Fibroblast of the conjunctiva (primary cell): ENCODE data around the gene BMPR2.
"Not testable (repeated sequence)": the region's sequence is repeated elsewhere in the genome, so short reads cannot be mapped to it uniquely, and the experiment has no call there.

Experiments
- DNase-seq: peaks from one replicate; pipeline ENCODE4 v3.0.0-alpha.2; 2010; ENCODE audit warnings: low read depth

BMPR2 gene

GRCh38 chr2:202375609-202376408 lies at the start of gene BMPR2:
TSS of gene BMPR2 (plus strand) at chr2:202376327. CDS start at chr2:202377475, 1,148 bp downstream.
- DNase-seq: peak; percentile 83

DNA sequence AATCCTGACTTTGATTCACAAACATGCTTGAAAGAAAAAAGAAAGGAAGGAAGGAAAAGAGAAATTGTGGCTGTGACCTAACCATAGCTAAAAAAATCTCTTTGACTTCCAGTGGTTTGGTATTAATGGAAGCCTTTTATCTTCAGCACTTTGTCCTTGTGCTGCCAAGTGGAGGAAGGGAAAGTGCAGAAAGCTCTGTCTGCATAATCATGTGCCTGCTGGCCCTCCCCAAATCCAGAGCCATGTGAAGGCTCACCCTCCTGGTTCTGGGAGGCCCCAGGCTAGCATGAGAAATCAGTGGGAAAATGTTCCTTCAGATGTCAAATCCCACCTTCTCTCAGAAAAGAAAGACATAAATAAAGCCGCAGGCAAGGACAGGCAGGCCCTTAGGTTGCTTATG lies 48.3 kb upstream of the BMPR2 start:
- DNase-seq: no peak

GRCh38 chr2:202335791-202336467 lies 40.2 kb upstream of the BMPR2 start:
- DNase-seq: no peak

GRCh38 chr2:202337151-202337550 lies 39.0 kb upstream of the BMPR2 start:
- DNase-seq: no peak

DNA sequence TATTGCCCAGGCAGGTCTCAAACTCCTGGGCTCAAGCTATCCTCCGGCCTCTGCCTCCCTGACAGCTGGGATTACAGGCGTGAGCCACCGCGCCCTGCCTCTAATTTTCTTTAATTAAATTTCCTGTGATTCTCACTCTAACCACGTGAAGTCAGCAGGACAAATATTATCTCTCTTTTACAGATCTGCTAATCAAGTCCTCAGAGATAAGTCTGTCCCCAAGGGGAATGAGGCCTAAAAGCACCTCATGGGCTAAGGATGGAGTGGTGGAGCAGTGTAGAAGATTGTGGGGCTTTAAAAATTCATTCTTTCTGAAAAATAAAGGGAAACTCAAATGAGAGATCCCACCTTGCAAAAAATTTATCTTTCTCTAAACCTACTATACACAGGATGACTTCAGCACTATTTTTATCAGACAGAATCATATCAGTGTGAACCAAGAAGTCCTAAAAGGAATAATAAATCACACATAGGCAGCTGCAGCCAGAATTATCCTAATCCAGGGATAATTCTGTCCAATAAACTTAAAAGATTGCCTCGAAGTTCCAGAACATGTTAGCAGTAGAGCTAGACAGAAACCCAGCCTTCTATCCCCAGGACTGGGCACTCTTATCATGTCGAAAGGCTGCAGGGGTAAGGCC lies 38.3 kb upstream of the BMPR2 start:
- DNase-seq: no peak

DNA sequence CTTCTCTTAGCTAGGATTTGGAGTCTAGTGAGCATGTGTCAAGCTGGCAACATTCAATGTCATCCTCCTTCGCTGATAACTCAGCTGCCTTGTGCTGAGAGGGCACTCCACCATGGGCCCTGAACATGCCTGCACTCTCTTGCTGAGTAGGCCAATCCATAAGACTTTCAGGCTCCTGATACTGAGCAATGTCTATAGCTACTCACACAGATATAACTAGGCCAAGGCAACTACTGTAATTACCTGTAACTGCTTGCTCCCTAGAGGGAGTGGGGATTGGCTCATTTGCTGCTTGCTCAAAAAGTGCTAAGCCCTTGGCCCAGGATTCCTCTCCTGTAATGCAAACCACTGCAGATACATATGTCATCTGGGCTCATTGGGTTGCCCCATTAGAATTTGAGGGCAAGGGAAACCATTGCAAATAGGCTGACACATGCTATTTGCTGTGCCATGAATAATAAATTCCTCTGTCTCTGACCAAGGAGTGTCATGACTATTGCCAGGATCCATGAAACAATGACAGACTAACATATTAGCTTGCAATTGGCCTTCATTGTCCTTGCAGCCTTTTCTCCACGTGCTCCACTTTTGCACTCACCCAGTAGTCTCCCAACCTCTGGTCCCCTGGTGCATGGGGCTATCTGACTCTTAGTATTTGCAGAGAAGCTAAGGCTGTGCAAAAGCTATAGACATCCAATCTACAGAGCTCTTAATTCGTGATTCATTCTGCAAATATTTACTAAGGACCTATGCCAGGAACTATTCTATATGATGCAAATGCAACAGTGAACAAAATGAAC lies 36.9 kb upstream of the BMPR2 start:
- DNase-seq: peak; percentile 50

- no peak for DNase-seq
Observed at GRCh38 chr2:202344178-202344577, 31.9 kb upstream of the BMPR2 start.

DNA sequence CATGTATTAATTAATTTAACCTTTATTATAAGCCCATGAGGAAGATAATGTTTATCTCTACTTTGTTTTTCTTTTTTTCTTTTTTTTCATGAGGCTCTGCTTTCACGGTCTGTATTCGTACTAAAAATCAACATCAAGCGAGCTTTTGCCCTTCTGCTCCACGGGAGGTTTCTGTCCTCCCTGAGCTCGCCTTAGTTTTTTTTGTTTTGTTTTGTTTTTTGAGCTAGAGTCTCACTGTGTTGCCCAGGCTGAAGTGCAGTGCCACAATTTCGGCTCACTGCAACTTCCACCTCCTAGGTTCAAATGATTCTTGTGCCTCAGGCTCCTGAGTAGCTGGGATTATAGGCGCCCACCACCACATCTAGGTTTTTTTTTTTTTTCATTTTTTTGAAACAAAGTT lies 29.9 kb upstream of the BMPR2 start:
- no peak for DNase-seq

DNA sequence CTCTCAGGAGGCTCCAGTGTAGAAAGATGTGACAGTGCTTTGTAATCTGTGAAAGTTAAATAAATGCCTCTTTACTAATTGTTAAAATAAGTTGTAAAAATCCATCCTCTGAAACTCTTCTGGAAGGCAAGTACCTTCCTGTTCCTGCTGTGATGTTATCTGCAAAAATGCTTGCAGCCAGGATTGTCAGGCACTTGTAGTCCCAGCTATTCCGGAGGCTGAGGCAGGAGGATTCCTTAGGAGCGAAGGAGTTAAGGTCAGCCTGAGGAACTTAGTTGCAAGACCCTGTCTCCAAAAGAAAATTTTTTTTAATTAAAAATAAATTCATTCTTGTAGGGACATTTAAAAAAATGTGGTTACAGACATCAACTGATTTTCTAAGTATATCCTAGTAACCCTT lies 22.7 kb upstream of the BMPR2 start:
- no peak for DNase-seq

DNA sequence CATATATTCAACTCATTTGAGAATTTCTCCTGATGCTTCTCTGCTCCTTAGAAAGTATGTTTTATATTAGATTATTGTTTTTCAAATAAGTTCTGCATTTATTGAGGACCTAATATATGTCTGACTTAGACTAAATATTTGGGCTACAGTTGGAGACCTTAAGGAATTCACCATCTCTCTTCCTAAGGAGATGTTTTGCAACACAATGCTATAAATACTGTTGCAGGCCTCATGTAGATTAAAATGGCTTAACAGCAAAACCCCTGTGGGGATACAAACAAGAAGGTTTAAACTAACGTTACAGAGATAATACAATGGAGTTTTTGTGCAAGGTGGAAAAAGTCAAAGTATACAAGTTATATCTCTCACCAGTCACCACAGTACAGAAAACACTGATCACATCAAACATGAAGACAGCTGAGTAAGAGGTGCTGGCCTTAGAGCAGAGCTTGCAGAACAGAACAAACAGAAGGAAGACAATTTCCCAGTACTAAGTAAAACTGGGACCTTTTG lies 20.1 kb upstream of the BMPR2 start:
- DNase-seq: no peak

DNA sequence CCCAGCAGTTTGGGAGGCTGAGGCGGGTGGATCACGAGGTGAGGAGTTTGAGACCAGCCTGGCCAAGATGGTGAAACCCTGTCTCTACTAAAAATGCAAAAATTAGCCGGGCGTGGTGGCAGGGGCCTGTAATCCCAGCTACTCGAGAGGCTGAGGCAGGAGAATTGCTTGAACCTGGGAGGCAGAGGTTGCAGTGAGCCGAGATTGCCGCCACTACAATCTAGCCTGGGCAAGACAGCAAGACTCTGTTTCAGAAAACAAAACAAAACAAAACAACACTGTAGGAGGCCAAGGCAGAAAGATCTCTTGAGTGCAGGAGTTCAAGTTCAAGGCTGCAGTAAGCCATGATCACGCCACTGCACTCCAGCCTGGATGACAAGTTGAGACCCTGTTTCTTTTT lies 17.2 kb upstream of the BMPR2 start:
- not testable (repeated sequence) for DNase-seq

GRCh38 chr2:202360646-202361045 lies 15.5 kb upstream of the BMPR2 start:
- DNase-seq: no peak

- peak; percentile 63 for DNase-seq
Observed at GRCh38 chr2:202361108-202361507, 15.0 kb upstream of the BMPR2 start.

DNA sequence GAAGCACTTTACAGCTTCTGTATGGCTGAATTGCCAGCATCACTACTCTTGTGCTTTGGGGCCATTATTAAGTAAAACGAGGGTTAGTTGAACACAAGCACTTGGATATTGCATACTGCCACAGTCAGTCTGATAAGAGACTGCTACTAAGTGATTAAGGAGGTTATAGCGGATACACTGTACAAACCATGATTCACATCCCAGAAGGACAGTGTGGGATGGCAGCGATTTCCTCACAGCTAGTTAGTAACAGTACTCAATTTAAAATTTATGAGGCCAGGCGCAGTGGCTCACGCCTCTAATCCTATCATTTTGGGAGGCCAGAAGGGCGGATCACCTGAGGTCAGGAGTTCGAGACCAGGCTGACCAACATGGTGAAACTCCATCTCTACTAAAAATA lies 2.6 kb upstream of the BMPR2 start:
- DNase-seq: no peak

GRCh38 chr2:202374383-202374782 lies 1.7 kb upstream of the BMPR2 start:
- not testable (repeated sequence) for DNase-seq

DNA sequence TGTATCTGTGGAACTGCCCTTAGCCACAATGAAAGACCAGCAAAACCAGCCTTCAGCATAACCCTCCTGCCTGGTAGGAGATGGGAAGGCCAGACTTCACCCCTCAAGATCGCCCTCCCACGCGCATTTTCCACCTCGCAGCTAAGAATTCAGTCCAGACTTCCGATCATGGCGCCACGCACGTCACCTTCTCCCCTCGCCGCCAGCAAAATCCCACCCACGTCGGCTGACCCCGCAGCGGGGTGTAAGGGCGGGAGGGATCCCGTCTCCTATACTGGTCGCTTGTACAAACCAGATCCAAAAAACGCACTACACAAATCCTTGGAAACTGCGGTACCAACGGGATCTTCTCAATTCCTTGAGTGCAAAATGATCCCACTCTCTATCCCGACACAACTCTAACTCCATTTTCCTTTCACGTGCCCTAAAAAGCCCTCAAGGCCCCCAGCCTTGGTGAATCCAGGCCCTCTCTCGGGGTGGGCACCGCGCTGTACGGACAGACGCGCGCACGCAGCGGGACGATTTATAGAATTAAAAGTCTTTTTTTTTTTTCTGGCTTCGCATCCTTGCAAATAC lies 1.0 kb upstream of the BMPR2 start:
- peak; percentile 47 for DNase-seq

GRCh38 chr2:202376460-202377206 lies 506 bp downstream of the BMPR2 start:
- no peak for DNase-seq

GRCh38 chr2:202377207-202377761 lies 1.2 kb downstream of the BMPR2 start:
- no peak for DNase-seq

- DNase-seq: no peak
Observed at GRCh38 chr2:202378001-202378400, 1.9 kb downstream of the BMPR2 start.

DNA sequence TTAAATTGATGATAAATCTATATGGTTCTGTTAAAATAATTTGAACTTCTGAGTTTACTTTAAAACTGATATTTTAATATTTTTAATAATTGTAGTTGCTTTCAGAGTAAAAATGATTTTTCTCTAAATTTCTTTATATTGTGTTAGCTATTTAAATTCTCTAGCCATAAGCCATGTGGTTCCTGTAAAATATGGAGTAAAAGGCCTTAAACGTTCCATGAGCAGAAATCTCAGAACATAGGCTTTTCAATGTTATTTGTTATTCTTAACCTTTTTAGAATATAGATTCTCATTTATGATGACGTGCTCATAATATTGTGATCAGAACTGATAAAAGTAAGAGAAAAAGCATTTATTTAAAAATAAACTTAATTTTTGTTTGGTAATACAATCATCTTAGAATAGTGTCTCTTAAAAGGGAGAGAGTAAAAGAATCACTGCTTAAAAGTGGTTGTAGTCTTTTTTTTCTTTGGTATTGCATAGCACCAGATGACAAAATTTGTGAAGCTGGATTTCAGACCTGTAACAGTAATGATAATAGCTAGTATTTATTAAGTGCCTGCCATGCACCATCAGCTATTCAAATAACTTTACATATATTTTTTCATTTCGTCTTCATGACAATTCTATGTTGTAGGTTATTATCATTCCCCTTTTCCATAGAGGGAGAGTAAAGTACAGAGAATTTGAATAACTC lies 2.7 kb downstream of the BMPR2 start:
- no peak for DNase-seq
